H1 (cell line): ENCODE measurements around the gene TGOLN2. TPM values are rescaled to one million over a fixed set of nuclear protein-coding genes. Genes with fewer than 3 reads are reported as not detected.

ENCODE experiments used
- CTCF ChIA-PET: fragments of 300-600 bp; sonication (Branson Sonifier 250); formaldehyde crosslinking; loops from one replicate; lab custom pipeline; 2021; ENCODE audit not compliant: partially characterized antibody; lab: Charles Lee
- POLR2A ChIA-PET: fragments of 300-600 bp; sonication (Branson Sonifier 250); formaldehyde crosslinking; loops from one replicate; lab custom pipeline; 2021; ENCODE audit warnings: inconsistent platforms; ENCODE audit not compliant: partially characterized antibody; lab: Charles Lee
- DNase-seq, 2 experiments: peaks; one replicate each; pipeline versions ENCODE4 v3.0.0 to v3.0.0-alpha.2; 2010 to 2022; ENCODE audit warnings: low spot score in 2 of 2, low read depth in 1 of 2, mixed read lengths in 1 of 2
- FAIRE-seq: peaks from 2 replicates; lab custom pipeline; 2011; peaks lifted over from hg19 to GRCh38; lab: Jason Lieb, UNC
- H2AFZ ChIP-seq: 2 replicates; pipeline ENCODE4 v1.8.1; 2012; ENCODE audit warnings: low read length, inconsistent platforms
- H2AK5ac ChIP-seq: 2 replicates; pipeline ENCODE4 v1.6.1; 2013; ENCODE audit warnings: low read depth, low read length
- H2BK120ac ChIP-seq: replicated peaks from 2 replicates; pipeline ENCODE3; 2013; ENCODE audit warnings: low read depth, low read length, inconsistent platforms
- H2BK12ac ChIP-seq: 2 replicates; pipeline ENCODE4 v1.6.1; 2013; ENCODE audit warnings: low read depth, low read length
- H2BK15ac ChIP-seq: 2 replicates; pipeline ENCODE4 v1.6.1; 2013; ENCODE audit warnings: low read length
- H2BK20ac ChIP-seq: 2 replicates; pipeline ENCODE4 v1.6.1; 2013; ENCODE audit warnings: low read length
- H2BK5ac ChIP-seq: 2 replicates; pipeline ENCODE4 v1.6.1; 2013; ENCODE audit warnings: low read depth, low read length
- H3K14ac ChIP-seq: 2 replicates; pipeline ENCODE4 v1.6.1; 2013; ENCODE audit warnings: inconsistent platforms; ENCODE audit not compliant: insufficient read length
- H3K18ac ChIP-seq: 2 replicates; pipeline ENCODE4 v1.6.1; 2013; ENCODE audit warnings: low read length; ENCODE audit errors: extremely low read depth
- H3K23ac ChIP-seq: 2 replicates; pipeline ENCODE4 v1.6.1; 2013; ENCODE audit warnings: inconsistent platforms; ENCODE audit not compliant: insufficient read length
- H3K23me2 ChIP-seq: 2 replicates; pipeline ENCODE4 v1.6.1; 2013; ENCODE audit warnings: low read depth, low read length
- H3K27ac ChIP-seq: 2 replicates; pipeline ENCODE4 v1.6.1; 2011; ENCODE audit warnings: low read depth, low read length, inconsistent platforms
- H3K27me3 ChIP-seq, 4 experiments: replicated peaks in 1 of 4; 1 replicate in 1 of 4; 2 replicates in 3 of 4; pipeline versions ENCODE4 v1.6.1 to v1.8.1; 2011 to 2013; ENCODE audit warnings: low read length in 3 of 4, mild to moderate bottlenecking in 3 of 4, inconsistent platforms in 2 of 4, mixed read lengths in 2 of 4, moderate library complexity in 1 of 4; ENCODE audit not compliant: control insufficient read depth in 3 of 4, insufficient read depth in 3 of 4; ENCODE audit errors: extremely low read depth in 1 of 4
- H3K36me3 ChIP-seq, 4 experiments: 2 replicates each; pipeline versions ENCODE4 v1.6.1 to v1.8.1; 2011 to 2013; ENCODE audit warnings: mild to moderate bottlenecking in 4 of 4, low read length in 3 of 4, moderate library complexity in 2 of 4, control low read depth in 1 of 4, inconsistent platforms in 1 of 4; ENCODE audit not compliant: insufficient read depth in 4 of 4, control insufficient read depth in 2 of 4
- H3K4ac ChIP-seq: replicated peaks from 2 replicates; pipeline ENCODE3; 2013; ENCODE audit warnings: low read length, low read depth, mixed read lengths, inconsistent platforms; ENCODE audit not compliant: insufficient read length
- H3K4me1 ChIP-seq, 4 experiments: replicated peaks in 1 of 4; 1 replicate in 1 of 4; 2 replicates in 3 of 4; pipeline versions ENCODE4 v1.6.1 to v1.8.1; 2011 to 2013; ENCODE audit warnings: low read length in 3 of 4, inconsistent platforms in 2 of 4, mixed read lengths in 1 of 4; ENCODE audit not compliant: insufficient read depth in 4 of 4, control insufficient read depth in 3 of 4
- H3K4me2 ChIP-seq, 2 experiments: 2 replicates each; pipeline versions ENCODE4 v1.6.1 to v1.8.1; 2011 to 2013; ENCODE audit warnings: low read depth in 2 of 2, low read length in 2 of 2, control low read depth in 1 of 2, inconsistent platforms in 1 of 2, mild to moderate bottlenecking in 1 of 2; ENCODE audit not compliant: insufficient read depth in 1 of 2
- H3K4me3 ChIP-seq, 4 experiments: fragments of 200-600, 300-600 bp in 1 of 4; sonication (generic), shearing (Covaris generic), sonication (Bioruptor Twin) in 1 of 4; 2 replicates each; pipeline versions ENCODE4 v1.5.1 to v1.8.1; 2011 to 2016; ENCODE audit warnings: low read length in 4 of 4, low read depth in 3 of 4, control low read depth in 2 of 4, inconsistent platforms in 2 of 4, mild to moderate bottlenecking in 2 of 4, mixed read lengths in 1 of 4, moderate library complexity in 1 of 4; ENCODE audit not compliant: insufficient read depth in 2 of 4; ENCODE audit errors: extremely low read depth in 1 of 4
- H3K56ac ChIP-seq: replicated peaks from 2 replicates; pipeline ENCODE3; 2013; ENCODE audit warnings: low read depth, mild to moderate bottlenecking, mixed read lengths, low read length, inconsistent platforms; ENCODE audit not compliant: insufficient read length
- H3K79me1 ChIP-seq: 2 replicates; pipeline ENCODE4 v1.6.1; 2013; ENCODE audit warnings: low read depth, low read length, control low read depth
- H3K79me2 ChIP-seq, 2 experiments: 2 replicates each; pipeline versions ENCODE4 v1.6.1 to v1.8.1; 2012 to 2013; ENCODE audit warnings: low read length in 2 of 2, mild to moderate bottlenecking in 2 of 2, inconsistent platforms in 1 of 2; ENCODE audit not compliant: insufficient read depth in 2 of 2, control insufficient read depth in 1 of 2
- H3K9ac ChIP-seq, 4 experiments: replicated peaks in 1 of 4; 1 replicate in 1 of 4; 2 replicates in 3 of 4; pipeline versions ENCODE4 v1.6.1 to v1.8.1; 2011 to 2013; ENCODE audit warnings: low read depth in 3 of 4, low read length in 3 of 4, control low read depth in 2 of 4, mild to moderate bottlenecking in 2 of 4, moderate library complexity in 2 of 4, inconsistent platforms in 1 of 4; ENCODE audit errors: extremely low read depth in 1 of 4
- H3K9me3 ChIP-seq, 2 experiments: 2 replicates each; pipeline versions ENCODE4 v1.6.1 to v1.8.1; 2012 to 2013; ENCODE audit warnings: mild to moderate bottlenecking in 2 of 2, moderate library complexity in 2 of 2, control low read depth in 1 of 2, inconsistent platforms in 1 of 2, low read depth in 1 of 2, low read length in 1 of 2, mixed read lengths in 1 of 2; ENCODE audit not compliant: insufficient read depth in 2 of 2
- H4K20me1 ChIP-seq, 2 experiments: replicated peaks in 1 of 2; 2 replicates each; pipeline versions ENCODE3 to v1.8.1; 2011 to 2013; ENCODE audit warnings: inconsistent platforms in 2 of 2, low read length in 2 of 2, mild to moderate bottlenecking in 1 of 2; ENCODE audit not compliant: insufficient read depth in 2 of 2, control insufficient read depth in 1 of 2
- H4K5ac ChIP-seq: 2 replicates; pipeline ENCODE4 v1.6.1; 2013; ENCODE audit warnings: low read length, low read depth, mixed read lengths, inconsistent platforms; ENCODE audit not compliant: insufficient read length
- H4K8ac ChIP-seq: 2 replicates; pipeline ENCODE4 v1.8.0; 2013; ENCODE audit warnings: mild to moderate bottlenecking, moderate library complexity, low read length, inconsistent platforms; ENCODE audit not compliant: insufficient read depth; ENCODE audit errors: extremely low read depth
- H4K91ac ChIP-seq: replicated peaks from 2 replicates; pipeline ENCODE3; 2013; ENCODE audit warnings: low read length, mixed read lengths, inconsistent platforms; ENCODE audit not compliant: insufficient read length
- CTCF ChIP-seq, 3 experiments: IDR thresholded peaks; 1 replicate in 2 of 3; 2 replicates in 1 of 3; pipeline versions ENCODE4 v1.5.1 to v1.6.1; 2011; ENCODE audit warnings: low read length in 3 of 3, mild to moderate bottlenecking in 3 of 3, inconsistent platforms in 2 of 3, low read depth in 1 of 3, moderate library complexity in 1 of 3; ENCODE audit not compliant: insufficient read depth in 1 of 3; ENCODE audit errors: control extremely low read depth in 1 of 3
- TEAD4 ChIP-seq: IDR thresholded peaks from 2 replicates; pipeline ENCODE4 v1.6.1; 2012; ENCODE audit warnings: low read depth, low read length, inconsistent platforms, mixed read lengths
- WGBS, 2 experiments: shearing (Covaris generic) in 1 of 2; methylation state at CpG; one replicate each; pipeline versions ENCODE4 v1.1.6 to v1.1.7; 2013 to 2015; ENCODE audit warnings: low lambda C conversion rate in 2 of 2, mixed read lengths in 2 of 2, inconsistent platforms in 1 of 2, low coverage in 1 of 2, missing lambda C conversion rate in 1 of 2; ENCODE audit not compliant: insufficient replicate concordance in 2 of 2, insufficient coverage in 1 of 2, insufficient read length in 1 of 2; ENCODE audit errors: extremely low coverage in 1 of 2, missing lambda C conversion rate in 1 of 2; 5-methylcytosine and 5-hydroxymethylcytosine counted together
- polyA plus RNA-seq, 7 experiments: library from polyadenylated mRNA; depleted of rRNA in 3 of 7; stranded (reverse) in 5 of 7; unstranded in 2 of 7; fragments of >200 nt in 5 of 7; fragments of 200-250 nt in 2 of 7; gene quantifications; 1 replicate in 5 of 7; 2 replicates in 1 of 7; 4 replicates in 1 of 7; pipeline versions ENCODE4 v1.2.1 to v1.2.3, GENCODE V29; 2011 to 2013; ENCODE audit warnings: missing spikeins in 2 of 7, mixed read lengths in 2 of 7
- total RNA-seq: library from RNA; stranded (reverse); fragmentation: NEBNext Ultra II Directional; extraction: Animal tissue kit (Norgen Biotek cat#: 25700); gene quantifications from 2 replicates; pipeline ENCODE4 v1.2.1, GENCODE V29; 2021

Gene TGOLN2
- total and polyA plus RNA-seq, 2 of the 8 experiments (the other 6 are each of a cell fraction or from before 2014, with no cell fraction given), result 33.9 to 38.9 TPM

DNA sequence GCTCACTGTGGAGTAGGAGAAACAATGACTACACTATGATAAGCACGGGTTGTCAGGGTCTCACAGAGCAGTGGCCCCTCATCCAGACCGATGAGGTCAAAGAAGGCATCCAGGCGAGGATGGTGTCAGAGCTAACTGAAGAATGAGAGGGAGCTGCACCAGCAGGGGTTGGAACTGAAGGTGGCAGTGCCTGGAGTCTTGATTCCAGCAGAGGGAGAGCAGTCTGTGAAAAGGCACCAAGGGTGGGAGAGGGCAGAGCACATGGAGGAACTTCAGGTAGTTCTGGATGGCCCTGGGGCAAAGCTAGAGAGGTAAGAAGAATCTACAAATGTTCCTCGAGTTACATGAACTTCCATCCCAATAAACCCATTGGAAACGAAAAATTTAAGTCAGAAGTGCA is 39.4 kb upstream of the TGOLN2 start:
- Histone ChIP-seq H3K23ac (no peak overlapping the region), H3K4me1 (no peaks in the 10 kb centered on the region), H3K9ac (no peak overlapping the region), H3K23me2 (no peaks in the 10 kb centered on the region), H3K18ac (no peak overlapping the region), H2BK20ac (no peak overlapping the region), H2AFZ (no peak overlapping the region), H3K36me3 (no peaks in the 10 kb centered on the region; a peak in 1 of 8 replicates), H2BK15ac (no peak overlapping the region), H3K79me2 (no peaks in the 10 kb centered on the region), H3K4me3 (no peak overlapping the region), H3K56ac (no peak overlapping the region), H3K9me3 (no peaks in the 10 kb centered on the region), H2BK120ac (no peak overlapping the region), H2BK5ac (no peak overlapping the region), H4K20me1 (no peaks in the 10 kb centered on the region), H2AK5ac (no peak overlapping the region), H3K4ac (no peak overlapping the region), H3K79me1 (no peaks in the 10 kb centered on the region), H4K5ac (no peak overlapping the region), H4K91ac (no peak overlapping the region), H3K4me2 (no peak overlapping the region), H3K27me3 (no peaks in the 10 kb centered on the region), H3K27ac (no peak overlapping the region), H3K14ac (no peak overlapping the region), H4K8ac (no peak overlapping the region), H2BK12ac (no peak overlapping the region)
- no peak for DNase-seq
- no peak for FAIRE-seq
- ChIA-PET CTCF (interaction anchor here (0.8 to 4.0 kb wide), 5 partner anchors 10 to 185 kb away, joined by 4 to 16 read pairs (median 8); no protein-coding TSS in a partner anchor), POLR2A (interaction anchor here (1.1 to 2.6 kb wide), 4 partner anchors 8 to 172 kb away, joined by 3 to 12 read pairs (median 5); partner anchors contain the start of genes ELMOD3, MAT2A, RETSAT and TGOLN2)
- TF ChIP-seq CTCF (IDR thresholded peaks at IDR 0.05; ENCODE audit: control extremely low read depth in 1 of 3, insufficient read depth in 1 of 3, low read depth in 1 of 3, low read length in 3 of 3) (0 out of 4 replicates have a peak, but pooled peaks of 1 of the 3 experiments have one; percentile 5), TEAD4 (no peak)
- WGBS, 2 experiments, result 78% methylated on average over 5 of the region's 5 CpGs; no CpG with 5 or more reads in 1 of the 2 experiments
